Heart right ventricle (tissue), 16 donors: ENCODE data around the gene MTMR10. TPM values are rescaled to one million over a fixed set of nuclear protein-coding genes. Genes with fewer than 3 reads are reported as not detected.

Experiments used
- ATAC-seq, 8 donors: fragments of 200-7000 bp; cut with Tn5 transposase; one replicate each; pipeline ENCODE4 v1.9.1; 2020; ENCODE audit warnings: mild to moderate bottlenecking in 8 of 8, moderate library complexity in 8 of 8, moderate number of reproducible peaks in 1 of 8
- DNase-seq, 2 donors: peaks; one replicate each; pipeline ENCODE4 v3.0.0-alpha.2; 2020
- H3K27ac ChIP-seq, 10 donors: fragments of 200-600 bp; sonication (generic) in 2 of 10; one replicate each; pipeline versions ENCODE4 v1.5.0 to v1.8.0; 2020 to 2022; ENCODE audit warnings: mild to moderate bottlenecking in 3 of 10
- H3K27me3 ChIP-seq, 7 donors: fragments of 200-600 bp; one replicate each; pipeline ENCODE4 v1.8.0; 2021 to 2022; ENCODE audit warnings: mild to moderate bottlenecking in 2 of 7
- H3K36me3 ChIP-seq, 9 donors: fragments of 200-600 bp; sonication (generic) in 1 of 9; one replicate each; pipeline versions ENCODE4 v1.5.0 to v1.8.0; 2020 to 2022; ENCODE audit warnings: mild to moderate bottlenecking in 2 of 9
- H3K4me1 ChIP-seq, 9 donors: fragments of 200-600 bp; sonication (generic) in 1 of 9; one replicate each; pipeline versions ENCODE4 v1.5.0 to v1.8.0; 2020 to 2022; ENCODE audit warnings: mild to moderate bottlenecking in 4 of 9
- H3K4me3 ChIP-seq, 10 donors: fragments of 200-600 bp; sonication (generic) in 2 of 10; one replicate each; pipeline versions ENCODE4 v1.5.0 to v1.8.0; 2020 to 2022; ENCODE audit warnings: mild to moderate bottlenecking in 7 of 10, moderate library complexity in 2 of 10
- H3K9me3 ChIP-seq, 11 donors: fragments of 200-600 bp in 10 of 11; sonication (generic) in 2 of 11; one replicate each; pipeline versions ENCODE4 v1.5.0 to v1.8.0; 2013 to 2022; ENCODE audit warnings: mild to moderate bottlenecking in 2 of 11, control low read depth in 1 of 11, moderate library complexity in 1 of 11
- WGBS, 2 donors: extraction: QIAGEN DNeasy Blood & Tissue Kit; methylation state at CpG; one replicate each; pipeline ENCODE4 v1.1.7; 2013; ENCODE audit warnings: inconsistent platforms in 1 of 2; 5-methylcytosine and 5-hydroxymethylcytosine counted together
- intact Hi-C, 10 donors: fragments of 100-400 bp; cut with DNase I; formaldehyde crosslinking; loops; one replicate each; pipeline versions ENCODE4 v1.11.1 to v1.14.2; 2022
- polyA plus RNA-seq, 2 donors: library from polyadenylated mRNA; stranded (reverse); fragments of 200-250 nt; gene quantifications; one replicate each; pipeline ENCODE4 v1.2.3, GENCODE V29; 2013
- total RNA-seq, 10 donors: library from RNA; stranded (reverse); fragmentation: NEBNext Ultra II Directional in 3 of 10; extraction: Animal tissue kit (Norgen Biotek cat#: 25700) in 3 of 10; gene quantifications; one replicate each; pipeline versions ENCODE4 v1.2.1 to v1.2.4, GENCODE V29; 2021 to 2023
- TF ChIP-seq, protein P1 (sequence below), 9 donors: fragments of 200-600 bp; sonication (generic) in 2 of 9; IDR thresholded peaks; one replicate each; pipeline versions ENCODE4 v1.5.0 to v1.8.0; 2021 to 2022; ENCODE audit warnings: antibody characterized with exemption in 9 of 9, mild to moderate bottlenecking in 5 of 9, moderate library complexity in 1 of 9
- donor health status: Arrhythmogenic right ventricular cardiomyopathy.
- donor health status: ischemic (EF 13 %, LVEDD 7.1; RV severe dilation, severe dysfunction).
- donor health status: healthy with polysubstance abuse.
- donor health status: DM: no; HTN: yes; CAD: no.
- donor health status: DM: no; HTN: no; CAD: no.
- donor health status: ischemic (EF 25% LVEDD 6.9; RV normal size, moderate dysfunction).
- donor health status: ischemic (EF 25% LVEDD 5.7; RV mildly dilated, moderate dysfunction).
- donor health status: healthy.
- donor health status: DM: yes; HTN: yes; CAD: no.
- donor health status: Ischemic cardiomyopathy.
- donor health status: ischemic (EF 35%, LVEDD 5.7; RV mildly dilated, moderate dysfunction).
- donor health status: nonischemic (EF 11% LVEDD 7.7; RV severe dilation, severe dysfunction).
- donor health status: DM: yes; HTN: yes; CAD: no.
- donor health status: PGD.
- donor health status: ischemic (EF 29% LVEDD 5.4; RV normal size, mild dysfunction).
- donor health status: nonischemic (EF 23%, LVEDD 6.1; RV moderate dilation, normal function).

Gene MTMR10
- total and polyA plus RNA-seq, 12 donors: 9.4 to 50.1 (median 29.2) TPM

DNA sequence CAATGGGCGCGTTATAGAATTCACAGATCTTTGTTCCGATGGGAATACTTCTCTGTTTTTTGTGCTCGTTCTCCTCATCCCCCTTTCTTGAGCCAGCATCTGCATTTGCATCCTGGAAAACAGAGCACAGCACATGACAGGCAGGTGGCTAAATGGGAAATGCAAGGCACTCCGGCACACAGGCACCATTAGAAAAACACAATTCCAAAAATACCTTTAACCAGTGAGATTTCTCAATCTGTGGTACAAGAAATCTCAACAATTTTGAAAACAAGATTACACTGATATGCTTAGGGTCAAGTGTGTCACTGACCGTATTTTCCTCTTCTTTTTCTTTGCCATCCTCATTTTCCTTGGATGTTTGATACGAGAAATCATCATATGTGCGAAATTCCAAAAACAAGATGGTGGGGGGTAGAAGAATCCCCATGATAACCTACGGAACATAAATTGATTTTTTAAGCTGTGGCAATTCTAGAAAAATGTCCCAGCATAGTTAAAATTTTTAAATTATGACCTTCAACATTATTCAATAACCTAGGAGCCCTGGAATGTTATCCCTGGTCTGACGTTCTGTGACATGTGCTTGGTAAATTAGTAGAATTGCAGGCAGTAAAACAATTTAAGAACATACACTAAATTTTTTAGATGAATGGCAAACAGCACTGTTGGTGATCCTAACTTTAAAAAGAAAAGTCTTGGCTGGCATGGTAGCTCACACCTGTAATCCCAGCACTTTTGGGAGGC lies 46.5 kb upstream of the MTMR10 start:
- 89 to 90% methylated on average over 10 of the region's 10 CpGs for WGBS, 2 donors
- no peak overlapping the region for H3K4me3 ChIP-seq
- no peak overlapping the region for H3K27ac ChIP-seq
- peaks cover 0 to 8% (median 0%) of the 10 kb centered on the region in 11 donors for H3K9me3 ChIP-seq
- peaks cover 0 to 4% (median 0%) of the 10 kb centered on the region in 7 donors for H3K27me3 ChIP-seq
- ATAC-seq (no peak), DNase-seq (no peak)
- TF ChIP-seq, protein P1, sequence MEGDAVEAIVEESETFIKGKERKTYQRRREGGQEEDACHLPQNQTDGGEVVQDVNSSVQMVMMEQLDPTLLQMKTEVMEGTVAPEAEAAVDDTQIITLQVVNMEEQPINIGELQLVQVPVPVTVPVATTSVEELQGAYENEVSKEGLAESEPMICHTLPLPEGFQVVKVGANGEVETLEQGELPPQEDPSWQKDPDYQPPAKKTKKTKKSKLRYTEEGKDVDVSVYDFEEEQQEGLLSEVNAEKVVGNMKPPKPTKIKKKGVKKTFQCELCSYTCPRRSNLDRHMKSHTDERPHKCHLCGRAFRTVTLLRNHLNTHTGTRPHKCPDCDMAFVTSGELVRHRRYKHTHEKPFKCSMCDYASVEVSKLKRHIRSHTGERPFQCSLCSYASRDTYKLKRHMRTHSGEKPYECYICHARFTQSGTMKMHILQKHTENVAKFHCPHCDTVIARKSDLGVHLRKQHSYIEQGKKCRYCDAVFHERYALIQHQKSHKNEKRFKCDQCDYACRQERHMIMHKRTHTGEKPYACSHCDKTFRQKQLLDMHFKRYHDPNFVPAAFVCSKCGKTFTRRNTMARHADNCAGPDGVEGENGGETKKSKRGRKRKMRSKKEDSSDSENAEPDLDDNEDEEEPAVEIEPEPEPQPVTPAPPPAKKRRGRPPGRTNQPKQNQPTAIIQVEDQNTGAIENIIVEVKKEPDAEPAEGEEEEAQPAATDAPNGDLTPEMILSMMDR (IDR thresholded peaks at IDR 0.05): no peak
- no peaks in the 10 kb centered on the region for H3K36me3 ChIP-seq
- peaks cover 0 to 12% (median 6%) of the 10 kb centered on the region in 9 donors for H3K4me1 ChIP-seq
- intact Hi-C loops: no loop called here

DNA sequence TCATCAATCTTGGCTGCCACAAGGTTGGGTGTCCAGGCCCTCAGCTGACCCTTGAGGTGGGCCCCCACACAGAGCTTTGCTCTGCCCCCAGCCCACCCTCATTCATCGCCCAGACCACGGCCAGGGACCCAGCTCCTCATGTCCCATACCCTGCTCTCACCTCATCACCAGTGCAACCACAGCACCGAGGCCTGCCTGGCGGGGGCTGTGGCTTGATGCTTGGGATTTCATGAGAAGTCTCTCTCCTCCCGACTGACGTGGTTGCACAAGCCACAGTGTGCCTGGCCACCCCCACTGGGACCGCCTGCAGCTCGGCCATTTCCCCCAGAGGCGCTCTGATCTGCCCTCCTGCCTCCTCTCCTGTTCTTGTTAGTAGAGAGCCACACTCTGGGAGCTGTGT lies 45.4 kb upstream of the MTMR10 start:
- H3K36me3 ChIP-seq: no peaks in the 10 kb centered on the region
- H3K9me3 ChIP-seq: peaks cover 0 to 8% (median 0%) of the 10 kb centered on the region in 11 donors
- ATAC-seq (no peak), DNase-seq (no peak)
- TF ChIP-seq, protein P1 (IDR thresholded peaks at IDR 0.05): no peak
- peaks cover 0 to 4% (median 0%) of the 10 kb centered on the region in 7 donors for H3K27me3 ChIP-seq
- no peak overlapping the region for H3K4me3 ChIP-seq
- H3K4me1 ChIP-seq: peaks cover 0 to 22% (median 15%) of the 10 kb centered on the region in 9 donors
- intact Hi-C loops: no loop called here
- no peak overlapping the region for H3K27ac ChIP-seq
- 85 to 92% methylated on average over 9 of the region's 9 CpGs for WGBS, 2 donors

DNA sequence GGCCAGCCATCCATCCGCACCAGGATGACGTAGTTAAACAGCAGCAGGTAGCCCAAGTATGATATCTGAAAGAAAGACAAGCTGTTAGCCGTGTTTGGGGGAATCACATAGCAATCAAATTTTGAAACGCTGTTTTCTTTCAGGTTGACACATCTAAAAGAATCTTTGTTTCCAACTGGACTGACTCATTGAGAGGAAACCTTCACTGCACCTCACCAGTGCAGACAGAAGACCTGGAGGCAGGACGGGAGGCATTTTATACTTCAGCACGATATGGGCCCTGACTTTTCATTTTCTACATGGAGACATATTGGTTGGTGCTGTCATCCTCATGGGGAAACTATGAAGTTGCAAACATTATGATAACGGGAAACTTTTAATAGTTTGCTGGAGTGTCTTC lies 44.2 kb upstream of the MTMR10 start:
- TF ChIP-seq, protein P1 (IDR thresholded peaks at IDR 0.05): no peak
- Histone ChIP-seq H3K36me3 (no peaks in the 10 kb centered on the region), H3K4me3 (no peak overlapping the region), H3K9me3 (peaks cover 0 to 8% (median 0%) of the 10 kb centered on the region in 11 donors), H3K27me3 (peaks cover 0 to 4% (median 0%) of the 10 kb centered on the region in 7 donors), H3K4me1 (peaks cover 0 to 22% (median 16%) of the 10 kb centered on the region in 9 donors), H3K27ac (no peak overlapping the region)
- intact Hi-C loops: no loop called here
- DNase-seq (no peak), ATAC-seq (no peak)
- 78 to 81% methylated on average over 7 of the region's 7 CpGs for WGBS, 2 donors

DNA sequence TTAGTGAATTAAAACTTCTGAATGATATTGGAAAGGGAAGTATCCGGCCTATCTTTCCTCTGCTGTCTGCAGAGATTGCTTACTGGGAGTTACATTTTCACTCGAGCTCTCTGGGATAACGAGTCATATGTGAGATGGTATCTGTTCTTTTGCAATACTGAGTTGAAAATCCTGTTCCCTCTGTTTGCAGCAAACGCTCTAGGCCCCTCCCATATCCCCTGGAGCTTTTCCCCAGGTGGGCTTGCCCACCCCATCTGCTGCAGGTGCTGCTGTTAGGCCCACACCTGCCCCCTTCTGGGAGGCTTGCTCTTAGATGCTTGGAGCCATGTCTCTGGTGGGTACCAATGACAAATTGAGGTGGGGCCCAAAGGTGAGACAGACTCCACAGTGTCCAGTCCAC lies 42.7 kb upstream of the MTMR10 start:
- Histone ChIP-seq H3K4me1 (peaks cover 0 to 22% (median 16%) of the 10 kb centered on the region in 9 donors), H3K4me3 (no peak overlapping the region), H3K36me3 (no peaks in the 10 kb centered on the region), H3K27ac (no peak overlapping the region), H3K27me3 (no peaks in the 10 kb centered on the region), H3K9me3 (peaks cover 0 to 4% (median 0%) of the 10 kb centered on the region in 11 donors)
- TF ChIP-seq, protein P1 (IDR thresholded peaks at IDR 0.05): no peak
- intact Hi-C loops: loop anchor here in 1 of 10 donors (5.0 kb wide), 1 partner anchor 42 kb away; the partner anchor contains the start of gene MTMR10
- 55 to 60% methylated on average over 4 of the region's 4 CpGs for WGBS, 2 donors
- ATAC-seq (no peak), DNase-seq (no peak)
